Esophagus squamous epithelium (tissue), 4 donors: ENCODE measurements around the gene VIL1.

Source experiments
- CTCF ChIP-seq, 6 experiments: fragments of 450-650 bp in 4 of 6; fragments of 200-600 bp in 2 of 6; sonication (generic) in 2 of 6; IDR thresholded peaks; one replicate each; pipeline ENCODE4 v1.5.1; 2016 to 2019; ENCODE audit warnings: antibody characterized with exemption in 6 of 6, mild to moderate bottlenecking in 4 of 6, moderate library complexity in 4 of 6
- POLR2A ChIP-seq, 4 donors: fragments of 450-650 bp; IDR thresholded peaks; one replicate each; pipeline ENCODE4 v1.6.1; 2017; ENCODE audit warnings: antibody characterized with exemption in 4 of 4, mild to moderate bottlenecking in 4 of 4, moderate library complexity in 3 of 4

GRCh38 chr2:218397820-218398436 is 21.0 kb upstream of the VIL1 start:
- peak in 1 of 6 experiments; percentile 5 for TF ChIP-seq CTCF (IDR thresholded peaks at IDR 0.05)
- no peak for TF ChIP-seq POLR2A (IDR thresholded peaks at IDR 0.05)
